HepG2 (cell line): ENCODE measurements around the gene C10orf90. TPM values are rescaled to one million over a fixed set of nuclear protein-coding genes. Genes with fewer than 3 reads are reported as not detected.

Experiments
- ATAC-seq: fragments of 200-7000 bp; cut with Tn5 transposase; 3 replicates; pipeline ENCODE4 v1.9.1; 2020; ENCODE audit warnings: mild to moderate bottlenecking, moderate library complexity
- BruUV-seq: library from RNA; stranded (reverse); fragments of 400-500 nt; replicated peaks from 2 replicates; lab custom pipeline; 2021; lab: Mats Ljungman, UMichigan
- CTCF ChIA-PET: fragments of 300-600 bp; formaldehyde crosslinking; extraction: SDS; loops from one replicate; lab custom pipeline; 2021; ENCODE audit warnings: low total read pairs, inconsistent platforms, low intra/inter-chr PET ratio; lab: Yijun Ruan, JAX
- POLR2A ChIA-PET: fragments of 350-600 bp; sonication (Branson Sonifier 250); formaldehyde crosslinking; loops from one replicate; lab custom pipeline; 2020; ENCODE audit warnings: antibody characterized with exemption, inconsistent platforms; lab: Yijun Ruan, JAX
- DNase-seq: peaks from one replicate; pipeline ENCODE4 v3.0.0-alpha.2; 2015; ENCODE audit warnings: low spot score
- FAIRE-seq: peaks from 3 replicates; lab custom pipeline; 2011; peaks lifted over from hg19 to GRCh38; lab: Jason Lieb, UNC
- H2AFZ ChIP-seq: one replicate; pipeline ENCODE4 v1.6.1; 2011; ENCODE audit warnings: low read length, inconsistent platforms
- H3K27ac ChIP-seq: fragments of 300-600 bp; 3 replicates; pipeline ENCODE4 v1.8.0; 2011; ENCODE audit warnings: mixed run types, mild to moderate bottlenecking, mixed read lengths, low read length, inconsistent platforms; ENCODE audit not compliant: insufficient read depth; ENCODE audit errors: extremely low read length
- H3K27me3 ChIP-seq, 2 experiments: fragments of 200-600 bp in 1 of 2; 2 replicates in 1 of 2; 3 replicates in 1 of 2; pipeline versions ENCODE4 v1.6.0 to v1.8.0; 2011; ENCODE audit warnings: low read length in 2 of 2, mild to moderate bottlenecking in 2 of 2, moderate library complexity in 2 of 2, inconsistent platforms in 1 of 2; ENCODE audit not compliant: insufficient read depth in 2 of 2, control insufficient read depth in 1 of 2
- H3K36me3 ChIP-seq, 2 experiments: fragments of 200-600 bp in 1 of 2; replicated peaks in 1 of 2; 2 replicates in 1 of 2; 3 replicates in 1 of 2; pipeline versions ENCODE4 v1.5.1 to v1.8.0; 2011; ENCODE audit warnings: low read length in 2 of 2, inconsistent platforms in 1 of 2; ENCODE audit not compliant: insufficient read depth in 2 of 2, control insufficient read depth in 1 of 2
- H3K4me1 ChIP-seq: 2 replicates; pipeline ENCODE4 v1.5.1; 2012; ENCODE audit warnings: low read length, inconsistent platforms; ENCODE audit not compliant: insufficient read depth
- H3K4me2 ChIP-seq: 2 replicates; pipeline ENCODE4 v1.6.0; 2011; ENCODE audit warnings: low read depth, low read length, inconsistent platforms
- H3K4me3 ChIP-seq, 3 experiments: fragments of 200-600 bp in 1 of 3; sonication (generic), shearing (Covaris generic) in 1 of 3; replicated peaks in 1 of 3; 2 replicates each; pipeline ENCODE4 v1.5.1; 2011 to 2016; ENCODE audit warnings: low read length in 3 of 3, inconsistent platforms in 2 of 3, low read depth in 2 of 3, mild to moderate bottlenecking in 2 of 3, control low read depth in 1 of 3, mixed read lengths in 1 of 3; ENCODE audit not compliant: insufficient read depth in 1 of 3
- H3K79me2 ChIP-seq: one replicate; pipeline ENCODE4 v1.6.1; 2011; ENCODE audit warnings: low read length, inconsistent platforms; ENCODE audit not compliant: insufficient read depth
- H3K9ac ChIP-seq: 2 replicates; pipeline ENCODE4 v1.6.0; 2011; ENCODE audit warnings: mild to moderate bottlenecking, low read depth, low read length, inconsistent platforms; ENCODE audit not compliant: insufficient read depth
- H3K9me3 ChIP-seq: 2 replicates; pipeline ENCODE4 v1.5.1; 2012; ENCODE audit warnings: mild to moderate bottlenecking, low read length
- H4K20me1 ChIP-seq: 2 replicates; pipeline ENCODE4 v1.6.0; 2011; ENCODE audit warnings: inconsistent platforms, mild to moderate bottlenecking, low read length, moderate library complexity; ENCODE audit not compliant: insufficient read depth
- AGO1 ChIP-seq: fragments of 200-400 bp; formaldehyde crosslinking; IDR thresholded peaks from 2 replicates; pipeline ENCODE4 v1.6.1; 2017; ENCODE audit warnings: mild to moderate bottlenecking, low read depth, low read length, moderate library complexity; ENCODE audit not compliant: poor library complexity, severe bottlenecking
- FOSL1 ChIP-seq: sonication (generic); formaldehyde crosslinking; IDR thresholded peaks from 2 replicates; pipeline ENCODE4 v1.9.0; 2021; ENCODE audit warnings: missing genetic modification reagents, borderline replicate concordance
- GABPA ChIP-seq, 2 experiments: IDR thresholded peaks; 2 replicates each; pipeline ENCODE4 v1.6.1; 2011 to 2016; ENCODE audit warnings: low read depth in 2 of 2, low read length in 1 of 2, missing biosample characterization in 1 of 2, missing genetic modification characterization in 1 of 2
- HNRNPLL ChIP-seq: fragments of 200-400 bp; formaldehyde crosslinking; IDR thresholded peaks from 2 replicates; pipeline ENCODE4 v1.6.1; 2017; ENCODE audit warnings: mild to moderate bottlenecking, low read depth, low read length; ENCODE audit not compliant: poor library complexity, severe bottlenecking
- IRF1 ChIP-seq: sonication (generic); formaldehyde crosslinking; IDR thresholded peaks from 2 replicates; pipeline ENCODE4 v1.4.0; 2020; ENCODE audit warnings: low read depth, mild to moderate bottlenecking, missing genetic modification reagents
- ZNF576 ChIP-seq: sonication (generic); formaldehyde crosslinking; IDR thresholded peaks from 2 replicates; pipeline ENCODE4 v1.4.0; 2020; ENCODE audit warnings: mild to moderate bottlenecking, missing genetic modification reagents
- in situ Hi-C: cut with HindIII; loops from 2 replicates; pipeline ENCODE4 v1.10.0; 2017; ENCODE audit warnings: low pct_unique_long_range_greater_than_20kb; ENCODE audit not compliant: extremely low pct_ligation_motif_present
- intact Hi-C: fragments of 100-400 bp; cut with micrococcal nuclease; formaldehyde crosslinking; loops from one replicate; pipeline ENCODE4 v1.10.0; 2022; ENCODE audit not compliant: unreplicated experiment
- polyA plus RNA-seq, 8 experiments: library from polyadenylated mRNA; depleted of rRNA in 3 of 8; stranded (reverse) in 7 of 8; unstranded in 1 of 8; fragments of >200 nt; fragmentation: Illumina TruSeq in 4 of 8; extraction: Trizol in 4 of 8; gene quantifications; 2 replicates each; pipeline versions ENCODE4 v1.2.1 to v1.2.3, GENCODE V29; 2011 to 2016; ENCODE audit warnings: low read depth in 4 of 8, missing spikeins in 1 of 8, mixed read lengths in 1 of 8; ENCODE audit not compliant: insufficient read depth in 1 of 8
- total RNA-seq, 5 experiments: library from RNA; depleted of rRNA; stranded (reverse); fragments of >200 nt; fragmentation: Illumina TruSeq; extraction: Trizol; gene quantifications; 2 replicates each; pipeline ENCODE4 v1.2.3, GENCODE V29; 2016; ENCODE audit warnings: low read depth in 1 of 5

The C10orf90 gene
- total and polyA plus RNA-seq, 2 of the 13 experiments (the other 11 are each of a cell fraction or from before 2014, with no cell fraction given): not detected

- no peak overlapping the region for H3K27ac ChIP-seq
- no peak overlapping the region for H3K4me2 ChIP-seq
- no peaks in the 10 kb centered on the region for H3K27me3 ChIP-seq
- no peak overlapping the region for H3K4me3 ChIP-seq
- no peaks in the 10 kb centered on the region for H3K36me3 ChIP-seq
- no peaks in the 10 kb centered on the region for H4K20me1 ChIP-seq
- CTCF ChIA-PET: no interaction called here
- TF ChIP-seq IRF1 (CRISPR knock-in tag): no peak
- no peak for TF ChIP-seq GABPA (IDR thresholded peaks at IDR 0.05; ENCODE audit: low read depth, low read length)
- no peak for TF ChIP-seq GABPA (CRISPR knock-in tag; IDR thresholded peaks at IDR 0.05; ENCODE audit: low read depth)
- no peak for TF ChIP-seq AGO1
- TF ChIP-seq HNRNPLL: no peak
- TF ChIP-seq FOSL1 (CRISPR knock-in tag): no peak
- TF ChIP-seq ZNF576 (CRISPR knock-in tag): no peak
- TF ChIP-seq, all 625 proteins: peak for 0
- H3K9ac ChIP-seq: no peak overlapping the region
- intact Hi-C loops: no loop called here
- in situ Hi-C loops: loop anchor here (25.0 kb wide), 1 partner anchor 388 kb away; no protein-coding TSS in a partner anchor
- H3K4me1 ChIP-seq: no peaks in the 10 kb centered on the region
- FAIRE-seq: no peak
- DNase-seq: no peak
- ATAC-seq: no peak
- no peak overlapping the region for H2AFZ ChIP-seq
- POLR2A ChIA-PET: no interaction called here
- H3K79me2 ChIP-seq: no peaks in the 10 kb centered on the region
- no TSS peak for BruUV-seq
- H3K9me3 ChIP-seq: no peaks in the 10 kb centered on the region
Observed at GRCh38 chr10:126375299-126375698, 295.2 kb downstream of the C10orf90 start.

Other genes starting within 250 kb of the C10orf90 start
- gene DOCK1, start 234.7 kb upstream of the C10orf90 start, total RNA-seq (2016; rRNA removed; fragmentation: Illumina TruSeq; extraction: Trizol): 25.5 and 29.1 TPM in 2 replicates
- gene DOCK1, start 234.7 kb upstream of the C10orf90 start, polyA plus RNA-seq (2011; rRNA removed): 8.1 and 8.3 TPM in 2 replicates